HG03139 (cell line): Measurements from ENCODE around the gene POU5F1.
"Not testable (repeated sequence)": the region's sequence is repeated elsewhere in the genome, so short reads cannot be mapped to it uniquely, and the experiment has no call there.

Experiments
- ATAC-seq: cut with Tn5 transposase; IDR thresholded peaks from one replicate; pipeline ENCODE4 v1.9.1; 2021; ENCODE audit not compliant: unreplicated experiment

The POU5F1 gene

GRCh38 chr6:31170600-31170881 lies at the start of gene POU5F1:
Gene POU5F1 (minus strand): TSS chr6:31170682. CDS start chr6:31170620, 62 bp downstream.
- no peak for ATAC-seq

- no peak for ATAC-seq
These were observed 45.9 kb upstream of the POU5F1 start for GRCh38 chr6:31216208-31216898.

GRCh38 chr6:31215216-31215615 lies 44.7 kb upstream of the POU5F1 start:
- not testable (repeated sequence) for ATAC-seq

GRCh38 chr6:31214516-31214915 lies 44.0 kb upstream of the POU5F1 start:
- ATAC-seq, result no peak

- no peak for ATAC-seq
These were observed 40.5 kb upstream of the POU5F1 start for GRCh38 chr6:31210741-31211532.

GRCh38 chr6:31210123-31210522 lies 39.6 kb upstream of the POU5F1 start:
- ATAC-seq, result no peak

- ATAC-seq, result no peak
These were observed 38.7 kb upstream of the POU5F1 start for GRCh38 chr6:31209137-31209536.

- ATAC-seq, result no peak
These were observed 38.0 kb upstream of the POU5F1 start for GRCh38 chr6:31208506-31208905.

GRCh38 chr6:31205638-31206037 lies 35.2 kb upstream of the POU5F1 start:
- ATAC-seq, result no peak

- ATAC-seq, result no peak
These were observed 34.3 kb upstream of the POU5F1 start for GRCh38 chr6:31204751-31205145.

- ATAC-seq, result peak; percentile 50
These were observed 33.0 kb upstream of the POU5F1 start for GRCh38 chr6:31203345-31203979.

- ATAC-seq, result no peak
These were observed 32.0 kb upstream of the POU5F1 start for GRCh38 chr6:31202259-31203166.

GRCh38 chr6:31199105-31199452 lies 28.6 kb upstream of the POU5F1 start:
- ATAC-seq, result not testable (repeated sequence)

GRCh38 chr6:31197559-31198305 lies 27.2 kb upstream of the POU5F1 start:
- ATAC-seq, result no peak

- ATAC-seq, result not testable (repeated sequence)
These were observed 26.0 kb upstream of the POU5F1 start for GRCh38 chr6:31196251-31197022.

GRCh38 chr6:31195308-31195979 lies 25.0 kb upstream of the POU5F1 start:
- ATAC-seq, result not testable (repeated sequence)

- ATAC-seq, result no peak
These were observed 23.8 kb upstream of the POU5F1 start for GRCh38 chr6:31194061-31194834.

GRCh38 chr6:31193206-31193605 lies 22.7 kb upstream of the POU5F1 start:
- no peak for ATAC-seq
